Measurements from ENCODE around the gene CPNE8.

The CPNE8 gene

DNA sequence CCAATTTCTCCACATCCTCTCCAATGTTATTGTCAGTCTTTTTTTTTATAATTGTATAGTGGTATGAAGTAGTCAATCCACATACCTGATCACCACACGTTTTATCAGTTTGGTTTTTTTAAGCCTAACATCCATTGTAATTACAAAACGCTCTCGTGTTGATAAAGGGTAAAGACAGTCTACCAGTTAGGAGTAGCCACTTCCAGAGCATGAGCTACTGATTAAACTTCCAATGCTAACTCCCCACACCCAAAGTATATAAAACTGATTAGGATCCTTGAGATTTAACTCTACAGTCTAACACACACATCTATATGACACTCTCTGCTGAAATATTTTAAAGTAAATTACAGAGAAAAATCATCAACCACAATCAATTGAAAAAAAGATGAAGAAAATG lies 20.7 kb downstream of the CPNE8 start:
- Mint-ChIP-seq H3K4me3 (no peak overlapping the region), H3K27ac (no peak overlapping the region), H3K27me3 (no peaks in the 10 kb centered on the region), H3K4me1 (ENCODE audit: low read depth) (no peaks in the 10 kb centered on the region), H3K36me3 (ENCODE audit: low read depth) (no peaks in the 10 kb centered on the region), H3K9me3 (no peaks in the 10 kb centered on the region)
- no peak for DNase-seq

DNA sequence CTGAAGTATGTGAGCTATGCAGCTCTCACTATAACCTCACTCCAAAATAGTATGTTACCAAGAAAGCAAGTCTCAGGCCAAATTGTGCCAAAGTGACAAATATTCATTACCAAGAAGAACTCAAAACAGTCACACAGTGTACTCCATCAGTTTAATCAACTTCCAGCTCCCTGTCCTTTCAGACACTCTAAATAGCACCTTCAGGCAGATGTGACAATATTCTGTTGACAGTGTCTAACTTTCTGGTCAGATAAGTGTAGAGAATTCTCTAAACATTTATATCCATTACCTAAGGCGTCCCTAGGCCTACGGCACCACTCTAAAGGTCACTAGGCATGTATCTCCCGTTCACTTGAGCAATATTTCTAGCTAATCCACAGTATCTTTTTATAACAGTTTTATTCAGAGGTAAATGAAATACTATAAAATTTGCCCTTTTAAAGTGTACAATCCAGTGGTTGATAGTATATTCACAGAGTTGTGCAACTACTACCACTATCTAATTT lies 21.7 kb downstream of the CPNE8 start:
- no peaks in the 10 kb centered on the region for H3K9me3 Mint-ChIP-seq
- H3K36me3 Mint-ChIP-seq (ENCODE audit: low read depth) = no peaks in the 10 kb centered on the region
- H3K4me3 Mint-ChIP-seq = no peak overlapping the region
- H3K27me3 Mint-ChIP-seq = no peaks in the 10 kb centered on the region
- no peak for DNase-seq
- H3K4me1 Mint-ChIP-seq (ENCODE audit: low read depth) = no peaks in the 10 kb centered on the region
- H3K27ac Mint-ChIP-seq = no peak overlapping the region

DNA sequence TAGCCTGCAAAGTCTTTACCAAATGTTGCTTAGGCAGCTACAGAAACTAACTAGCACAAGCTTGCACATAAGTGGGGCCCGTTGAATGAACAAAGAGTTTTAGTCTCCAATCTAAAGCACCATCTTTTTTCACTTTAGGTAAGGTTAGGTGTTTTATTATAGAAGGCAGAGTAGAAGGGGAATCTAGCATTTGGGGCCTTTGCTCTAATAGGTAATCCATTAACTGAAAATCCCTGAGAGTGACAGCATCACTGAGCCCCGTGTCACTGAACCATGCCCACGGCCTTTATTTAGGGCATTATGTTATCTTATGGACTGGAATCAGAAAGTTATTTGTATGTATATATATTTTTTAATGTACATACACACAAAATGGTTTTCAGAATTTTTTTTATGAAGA lies 25.1 kb downstream of the CPNE8 start:
- Mint-ChIP-seq H3K27ac (no peak overlapping the region), H3K4me3 (no peak overlapping the region), H3K4me1 (ENCODE audit: low read depth) (no peaks in the 10 kb centered on the region), H3K36me3 (ENCODE audit: low read depth) (no peaks in the 10 kb centered on the region), H3K9me3 (peaks cover 4% of the 10 kb centered on the region), H3K27me3 (no peaks in the 10 kb centered on the region)
- no peak for DNase-seq

DNA sequence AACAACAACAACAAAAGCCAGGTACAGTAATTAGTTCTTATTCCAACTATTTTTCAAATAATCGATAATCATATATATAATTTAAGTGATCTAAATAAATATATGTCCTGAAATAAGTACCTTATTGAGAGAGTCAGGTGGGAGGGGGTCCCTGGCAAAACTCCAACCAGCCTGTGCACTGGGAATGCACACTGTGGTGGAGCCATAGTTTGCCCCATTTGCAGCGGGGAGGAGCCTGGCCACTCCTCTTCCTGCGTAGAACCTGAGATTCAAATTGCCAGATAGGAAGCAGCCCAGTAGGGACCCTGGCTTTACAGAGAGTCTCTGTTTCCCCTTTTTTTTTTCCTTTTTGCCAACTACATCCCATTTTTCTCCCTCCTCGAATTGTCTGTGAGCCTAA lies 26.4 kb downstream of the CPNE8 start:
- H3K27me3 Mint-ChIP-seq = no peaks in the 10 kb centered on the region
- peaks cover 4% of the 10 kb centered on the region for H3K9me3 Mint-ChIP-seq
- no peaks in the 10 kb centered on the region for H3K36me3 Mint-ChIP-seq (ENCODE audit: low read depth)
- DNase-seq = no peak
- no peak overlapping the region for H3K27ac Mint-ChIP-seq
- no peaks in the 10 kb centered on the region for H3K4me1 Mint-ChIP-seq (ENCODE audit: low read depth)
- H3K4me3 Mint-ChIP-seq = no peak overlapping the region

DNA sequence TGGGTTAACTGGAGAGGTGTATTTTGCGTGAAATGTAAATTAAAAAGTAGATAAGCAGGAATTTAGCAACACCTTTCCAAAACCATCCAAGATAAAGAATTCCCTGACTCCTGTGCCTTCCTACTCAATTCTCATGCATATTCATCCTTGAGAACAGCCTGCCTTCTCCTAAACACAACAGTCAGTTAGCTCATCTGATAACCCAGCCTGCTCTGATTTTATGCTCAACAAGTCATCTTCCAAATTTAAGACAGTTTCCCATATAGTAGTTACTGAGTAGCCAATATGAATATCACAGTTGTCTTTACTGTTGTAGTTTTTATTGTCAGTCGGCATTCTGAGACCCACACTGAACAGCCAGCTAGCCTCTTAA lies 27.1 kb downstream of the CPNE8 start:
- peaks cover 4% of the 10 kb centered on the region for H3K9me3 Mint-ChIP-seq
- H3K4me1 Mint-ChIP-seq (ENCODE audit: low read depth) = no peaks in the 10 kb centered on the region

GRCh38 chr12:38875586-38876228 lies 29.7 kb downstream of the CPNE8 start:
- peaks cover 4% of the 10 kb centered on the region for H3K36me3 Mint-ChIP-seq (ENCODE audit: low read depth)
- H3K4me3 Mint-ChIP-seq = no peak overlapping the region
- no peaks in the 10 kb centered on the region for H3K27me3 Mint-ChIP-seq
- H3K9me3 Mint-ChIP-seq = peaks cover 4% of the 10 kb centered on the region
- no peak overlapping the region for H3K27ac Mint-ChIP-seq
- no peaks in the 10 kb centered on the region for H3K4me1 Mint-ChIP-seq (ENCODE audit: low read depth)
- no peak for DNase-seq

More for the DNA sequence above, 27.1 kb downstream of the CPNE8 start:
- no peak for DNase-seq
- Mint-ChIP-seq H3K27ac (no peak overlapping the region), H3K4me3 (no peak overlapping the region), H3K36me3 (ENCODE audit: low read depth) (no peaks in the 10 kb centered on the region), H3K27me3 (no peaks in the 10 kb centered on the region)

GRCh38 chr12:38872561-38872960 lies 32.8 kb downstream of the CPNE8 start:
- no peak overlapping the region for H3K4me3 Mint-ChIP-seq
- no peak overlapping the region for H3K27ac Mint-ChIP-seq
- no peak for DNase-seq
- H3K27me3 Mint-ChIP-seq = no peaks in the 10 kb centered on the region
- H3K9me3 Mint-ChIP-seq = peaks cover 2% of the 10 kb centered on the region
- no peaks in the 10 kb centered on the region for H3K4me1 Mint-ChIP-seq (ENCODE audit: low read depth)
- peaks cover 7% of the 10 kb centered on the region for H3K36me3 Mint-ChIP-seq (ENCODE audit: low read depth)

DNA sequence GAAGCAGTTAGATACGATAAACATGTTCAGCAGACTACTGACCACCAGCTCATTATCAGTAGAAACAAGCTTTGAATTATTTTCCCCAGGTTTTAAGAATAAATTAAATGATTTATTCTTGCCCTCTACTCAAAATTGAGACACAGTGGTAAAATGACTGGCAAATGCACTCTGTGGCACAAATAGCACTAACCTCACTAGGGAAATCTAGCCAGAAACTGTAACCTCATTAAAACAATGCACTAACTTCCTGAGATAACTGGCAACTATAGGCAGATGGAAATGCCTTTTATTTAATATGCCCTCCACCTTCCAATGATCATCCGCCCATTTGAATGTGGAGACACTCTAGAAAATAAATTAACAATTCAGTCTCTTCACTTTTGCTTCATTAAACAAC lies 33.2 kb downstream of the CPNE8 start:
- Mint-ChIP-seq H3K4me3 (no peak overlapping the region), H3K27ac (no peak overlapping the region), H3K27me3 (no peaks in the 10 kb centered on the region), H3K9me3 (peaks cover 2% of the 10 kb centered on the region), H3K36me3 (ENCODE audit: low read depth) (peaks cover 7% of the 10 kb centered on the region), H3K4me1 (ENCODE audit: low read depth) (no peaks in the 10 kb centered on the region)
- DNase-seq = no peak

GRCh38 chr12:38869036-38869435 lies 36.4 kb downstream of the CPNE8 start:
- Mint-ChIP-seq H3K27ac (no peak overlapping the region), H3K27me3 (no peaks in the 10 kb centered on the region), H3K36me3 (ENCODE audit: low read depth) (peaks cover 7% of the 10 kb centered on the region), H3K4me1 (ENCODE audit: low read depth) (no peaks in the 10 kb centered on the region), H3K9me3 (peaks cover 2% of the 10 kb centered on the region), H3K4me3 (no peak overlapping the region)
- no peak for DNase-seq

- H3K4me3 Mint-ChIP-seq = no peak overlapping the region
- H3K9me3 Mint-ChIP-seq = peaks cover 2% of the 10 kb centered on the region
- DNase-seq = no peak
- H3K4me1 Mint-ChIP-seq (ENCODE audit: low read depth) = no peaks in the 10 kb centered on the region
- H3K27ac Mint-ChIP-seq = no peak overlapping the region
- no peaks in the 10 kb centered on the region for H3K27me3 Mint-ChIP-seq
- H3K36me3 Mint-ChIP-seq (ENCODE audit: low read depth) = no peaks in the 10 kb centered on the region
Observed at GRCh38 chr12:38850461-38850860, 54.9 kb downstream of the CPNE8 start.

- no peaks in the 10 kb centered on the region for H3K4me1 Mint-ChIP-seq (ENCODE audit: low read depth)
- DNase-seq = no peak
- no peaks in the 10 kb centered on the region for H3K27me3 Mint-ChIP-seq
- H3K27ac Mint-ChIP-seq = no peak overlapping the region
- no peaks in the 10 kb centered on the region for H3K9me3 Mint-ChIP-seq
- H3K36me3 Mint-ChIP-seq (ENCODE audit: low read depth) = no peaks in the 10 kb centered on the region
- no peak overlapping the region for H3K4me3 Mint-ChIP-seq
Observed at GRCh38 chr12:38847247-38847646, 58.1 kb downstream of the CPNE8 start.

GRCh38 chr12:38844267-38844666 lies 61.1 kb downstream of the CPNE8 start:
- H3K9me3 Mint-ChIP-seq = no peaks in the 10 kb centered on the region
- H3K4me3 Mint-ChIP-seq = no peak overlapping the region
- H3K27me3 Mint-ChIP-seq = no peaks in the 10 kb centered on the region
- DNase-seq = no peak
- H3K4me1 Mint-ChIP-seq (ENCODE audit: low read depth) = no peaks in the 10 kb centered on the region
- H3K36me3 Mint-ChIP-seq (ENCODE audit: low read depth) = no peaks in the 10 kb centered on the region
- no peak overlapping the region for H3K27ac Mint-ChIP-seq

- no peaks in the 10 kb centered on the region for H3K36me3 Mint-ChIP-seq (ENCODE audit: low read depth)
- no peak overlapping the region for H3K27ac Mint-ChIP-seq
- DNase-seq = no peak
- H3K9me3 Mint-ChIP-seq = no peaks in the 10 kb centered on the region
- H3K27me3 Mint-ChIP-seq = no peaks in the 10 kb centered on the region
- no peak overlapping the region for H3K4me3 Mint-ChIP-seq
- no peaks in the 10 kb centered on the region for H3K4me1 Mint-ChIP-seq (ENCODE audit: low read depth)
Observed at GRCh38 chr12:38838056-38838850, 67.1 kb downstream of the CPNE8 start.

DNA sequence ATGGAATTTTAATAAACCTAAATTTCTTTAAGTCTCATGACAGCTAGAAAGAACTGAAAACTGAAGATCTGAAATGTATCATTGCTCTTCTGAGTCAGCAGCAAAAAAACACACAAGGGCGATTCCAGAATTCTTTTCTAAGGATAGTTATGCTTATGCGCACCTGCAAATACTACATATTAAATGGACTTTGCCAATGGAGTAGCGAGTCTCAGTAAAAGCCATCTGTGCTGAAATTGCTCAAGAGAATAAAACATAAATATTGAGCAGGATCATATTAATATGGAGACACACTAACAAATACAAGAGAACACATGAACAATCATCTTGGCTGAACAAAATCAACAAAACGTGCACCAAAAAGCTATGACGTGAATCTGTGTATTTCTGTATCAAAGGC lies 73.7 kb downstream of the CPNE8 start:
- H3K27me3 Mint-ChIP-seq = no peaks in the 10 kb centered on the region
- no peaks in the 10 kb centered on the region for H3K9me3 Mint-ChIP-seq
- no peaks in the 10 kb centered on the region for H3K36me3 Mint-ChIP-seq (ENCODE audit: low read depth)
- H3K4me3 Mint-ChIP-seq = no peak overlapping the region
- H3K4me1 Mint-ChIP-seq (ENCODE audit: low read depth) = no peaks in the 10 kb centered on the region
- H3K27ac Mint-ChIP-seq = no peak overlapping the region
- no peak for DNase-seq

DNA sequence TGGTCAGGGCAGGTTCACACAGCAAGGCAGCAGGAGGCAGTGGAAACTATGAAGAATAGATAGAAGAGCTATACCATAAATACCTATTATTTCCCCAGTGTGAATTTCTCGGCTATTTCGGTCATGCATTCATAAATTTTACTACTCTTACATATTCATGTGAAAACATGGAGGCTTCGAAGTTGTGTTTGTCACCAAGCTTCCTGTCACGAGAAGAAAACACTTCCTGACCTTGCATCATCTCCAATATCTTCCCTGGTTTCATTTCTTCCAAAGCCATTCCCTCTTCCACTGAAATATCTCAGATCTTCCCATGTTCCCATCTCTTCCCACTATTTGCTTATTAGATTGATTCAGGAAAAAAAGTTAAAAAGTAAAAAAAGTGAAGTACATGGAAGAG lies 80.4 kb downstream of the CPNE8 start:
- Mint-ChIP-seq H3K36me3 (ENCODE audit: low read depth) (no peaks in the 10 kb centered on the region), H3K4me3 (no peak overlapping the region), H3K27ac (no peak overlapping the region), H3K4me1 (ENCODE audit: low read depth) (peaks cover 3% of the 10 kb centered on the region), H3K27me3 (no peaks in the 10 kb centered on the region), H3K9me3 (no peaks in the 10 kb centered on the region)
- DNase-seq = no peak
